ENCODE results near the gene RSAD2.

Gene RSAD2

DNA sequence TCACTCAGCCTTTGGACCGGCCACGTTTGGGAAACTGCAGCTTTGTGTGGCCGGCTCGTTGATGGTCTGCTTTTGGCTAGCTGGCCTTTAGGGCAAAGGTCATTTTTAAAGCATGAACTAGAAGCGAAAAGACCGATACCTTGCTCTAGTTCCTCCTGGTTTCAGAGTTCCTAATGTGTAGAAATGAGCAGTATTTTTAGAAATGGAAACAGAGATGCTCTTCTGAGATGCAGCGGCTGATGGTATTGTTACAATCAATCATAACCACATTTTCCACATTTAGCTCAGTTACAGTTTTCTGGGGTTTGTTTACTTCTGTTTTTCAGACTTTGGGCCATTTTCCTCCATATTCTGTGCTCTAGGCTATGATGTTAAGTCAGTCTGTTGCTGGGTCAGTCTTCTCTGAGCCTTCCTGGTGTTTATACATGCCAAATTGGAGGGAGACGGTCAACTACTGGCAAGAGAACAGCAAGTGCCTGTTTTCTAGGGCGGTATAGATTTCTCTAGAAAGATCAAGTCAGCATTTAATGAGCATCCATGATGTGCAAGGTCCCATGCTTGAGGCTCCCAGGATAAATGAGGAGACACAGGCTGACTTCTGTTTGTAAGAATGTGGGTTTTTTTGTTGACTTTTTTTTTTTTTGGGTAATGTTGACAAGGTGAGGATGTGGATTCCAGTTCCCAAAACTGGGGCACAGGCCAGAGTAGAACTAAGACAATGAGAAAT is 67.7 kb downstream of the RSAD2 start:
- DNase-seq (ENCODE audit: low read depth, low spot score): no peak

DNA sequence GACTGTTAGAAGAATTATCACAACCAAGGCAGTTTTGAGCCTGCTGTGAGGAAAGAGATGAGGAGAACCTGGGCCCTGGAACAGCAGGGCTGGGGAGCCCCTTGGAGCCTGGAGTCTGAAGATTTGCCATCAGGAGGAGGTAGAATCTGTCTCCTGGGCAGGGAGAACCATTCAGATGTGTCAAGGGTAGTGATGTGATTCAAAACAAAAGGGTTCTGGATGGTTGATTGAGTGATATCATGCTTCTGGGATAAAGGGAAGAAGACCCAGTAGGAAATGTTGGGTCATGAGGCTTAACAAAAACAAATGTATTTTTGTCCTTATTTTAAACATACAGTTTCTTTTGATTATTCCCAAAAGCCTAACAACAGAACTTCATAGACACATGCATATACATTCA is 68.2 kb downstream of the RSAD2 start:
- DNase-seq (ENCODE audit: low read depth, low spot score): no peak

DNA sequence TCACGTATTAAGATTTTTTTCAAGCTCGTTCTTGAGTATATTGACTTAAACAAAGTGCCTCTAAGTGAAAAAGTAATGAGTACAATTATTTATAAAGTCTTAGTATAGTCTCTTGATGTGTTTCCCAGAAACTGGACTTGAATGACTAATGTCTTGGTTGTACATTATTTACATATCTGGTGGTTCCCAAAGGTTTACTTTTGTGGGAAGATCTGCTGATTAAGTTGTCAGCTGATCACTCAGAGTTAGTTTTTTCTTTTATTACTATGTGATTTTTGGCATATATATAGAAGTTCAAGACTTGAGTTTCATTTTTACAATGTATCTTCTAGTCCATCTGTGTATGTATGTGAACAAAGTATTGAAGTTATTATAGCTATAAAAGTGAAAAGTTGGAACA is 69.1 kb downstream of the RSAD2 start:
- no peak for DNase-seq (ENCODE audit: low read depth, low spot score)
